ENCODE data around the gene DNAJB11. TPM values are rescaled to one million over a fixed set of nuclear protein-coding genes. Genes with fewer than 3 reads are reported as not detected.
"Not testable (repeated sequence)": the region's sequence is repeated elsewhere in the genome, so short reads cannot be mapped to it uniquely, and the experiment has no call there.

DNAJB11 gene
- total and polyA plus RNA-seq, 2 experiments from 2014 or later = 65.9 to 102 TPM

GRCh38 chr3:186630950-186631641 is 60.6 kb downstream of the DNAJB11 start:
- no peaks in the 10 kb centered on the region for H3K36me3 ChIP-seq (ENCODE audit: low read depth)
- H3K9me3 ChIP-seq (ENCODE audit: low read depth) = no peaks in the 10 kb centered on the region

DNA sequence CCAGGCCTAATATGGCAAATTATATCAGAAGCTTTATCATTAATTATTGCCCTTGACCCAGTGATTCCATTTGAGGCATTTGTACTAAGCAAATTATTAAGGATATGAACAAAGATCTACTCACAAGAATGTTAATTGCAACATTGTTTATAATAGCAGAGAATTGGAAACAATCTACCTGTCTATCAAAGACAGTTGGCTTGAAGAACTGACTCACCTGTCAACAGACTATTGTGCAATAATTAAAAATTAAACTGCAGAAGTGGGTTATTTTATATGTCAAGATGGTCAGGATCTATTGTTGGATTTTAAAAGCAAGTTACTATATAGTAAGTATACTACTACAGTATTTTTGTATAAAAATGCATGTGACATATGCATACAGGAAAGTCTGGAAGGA is 63.0 kb downstream of the DNAJB11 start:
- H2AFZ ChIP-seq = no peak overlapping the region
- no peak for DNase-seq
- in situ Hi-C loops (cut with MboI) = no loop called here
- H3K9me3 ChIP-seq (ENCODE audit: low read depth) = no peaks in the 10 kb centered on the region
- no peaks in the 10 kb centered on the region for H3F3A ChIP-seq (ENCODE audit: insufficient read depth)
- no peak overlapping the region for H3K4me2 ChIP-seq (ENCODE audit: unreplicated experiment)
- TF ChIP-seq EZH2phosphoT487 (IDR thresholded peaks at IDR 0.05; ENCODE audit: insufficient read depth, low read depth) (no peak), EZH2 (IDR thresholded peaks at IDR 0.05; ENCODE audit: insufficient read depth, poor library complexity, severe bottlenecking) (no peak)
- H4K20me1 ChIP-seq (ENCODE audit: insufficient read depth) = no peaks in the 10 kb centered on the region
- no peak overlapping the region for H3K27ac ChIP-seq
- H3K79me2 ChIP-seq (ENCODE audit: insufficient read depth) = no peaks in the 10 kb centered on the region
- no peaks in the 10 kb centered on the region for H3K9me2 ChIP-seq (ENCODE audit: insufficient read depth)
- H3K27me3 ChIP-seq (replicated peaks; ENCODE audit: insufficient read depth) = peaks cover 18% of the 10 kb centered on the region; the same call in 1 of the 2 replicates
- H3K4me1 ChIP-seq (ENCODE audit: insufficient read depth) = no peaks in the 10 kb centered on the region
- H3K4me3 ChIP-seq = no peak overlapping the region
- no peak overlapping the region for H3K9ac ChIP-seq
- no peaks in the 10 kb centered on the region for H3K36me3 ChIP-seq (ENCODE audit: low read depth)

More at GRCh38 chr3:186630950-186631641, 60.6 kb downstream of the DNAJB11 start:
- Histone ChIP-seq H3K9me2 (ENCODE audit: insufficient read depth) (no peaks in the 10 kb centered on the region), H3K9ac (no peak overlapping the region), H3F3A (ENCODE audit: insufficient read depth) (no peaks in the 10 kb centered on the region), H3K27me3 (replicated peaks; ENCODE audit: insufficient read depth) (peaks cover 7% of the 10 kb centered on the region; the same call in 1 of the 2 replicates), H3K27ac (no peak overlapping the region), H3K4me2 (ENCODE audit: unreplicated experiment) (no peak overlapping the region), H3K4me1 (ENCODE audit: insufficient read depth) (no peaks in the 10 kb centered on the region), H3K4me3 (no peak overlapping the region), H2AFZ (no peak overlapping the region), H4K20me1 (ENCODE audit: insufficient read depth) (no peaks in the 10 kb centered on the region), H3K79me2 (ENCODE audit: insufficient read depth) (no peaks in the 10 kb centered on the region)
- WGBS, 2 experiments (ENCODE audit: low coverage in 1 of 2, low lambda C conversion rate in 2 of 2, missing lambda C conversion rate in 2 of 2) = 17 to 21% methylated on average over 6 of the region's 6 CpGs
- no peak for DNase-seq
- in situ Hi-C loops (cut with MboI) = no loop called here
- no peak for TF ChIP-seq EZH2 (IDR thresholded peaks at IDR 0.05; ENCODE audit: insufficient read depth, poor library complexity, severe bottlenecking)
- TF ChIP-seq EZH2phosphoT487 (IDR thresholded peaks at IDR 0.05; ENCODE audit: insufficient read depth, low read depth) = no peak

DNA sequence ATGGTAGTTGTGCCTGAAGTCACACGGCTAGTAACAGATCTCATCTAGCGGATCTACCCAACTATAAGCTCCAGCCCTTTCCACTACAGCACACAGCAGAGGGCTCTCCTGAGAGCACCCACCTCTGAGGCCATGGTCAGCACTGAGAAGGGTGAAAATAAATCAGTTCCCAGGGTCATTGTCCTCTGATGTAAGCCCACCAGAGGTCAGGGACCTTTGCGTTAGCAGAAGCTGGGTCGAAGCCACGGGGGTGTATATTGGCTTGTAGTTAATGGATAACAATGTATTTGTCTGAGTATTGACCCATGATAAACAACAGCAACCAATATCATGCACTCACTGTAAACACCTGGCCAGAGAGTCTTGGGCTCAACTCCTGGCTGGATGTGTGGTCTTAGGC is 63.7 kb downstream of the DNAJB11 start:
- H3K9me2 ChIP-seq (ENCODE audit: insufficient read depth); DNase-seq; H3K4me1 ChIP-seq (ENCODE audit: insufficient read depth); in situ Hi-C loops (cut with MboI); H3K9me3 ChIP-seq (ENCODE audit: low read depth); H2AFZ ChIP-seq; H3K4me2 ChIP-seq (ENCODE audit: unreplicated experiment); H4K20me1 ChIP-seq (ENCODE audit: insufficient read depth); H3K27ac ChIP-seq; H3K36me3 ChIP-seq (ENCODE audit: low read depth); H3F3A ChIP-seq (ENCODE audit: insufficient read depth); H3K9ac ChIP-seq; H3K79me2 ChIP-seq (ENCODE audit: insufficient read depth); H3K4me3 ChIP-seq: not testable (repeated sequence)
- peaks cover 21% of the 10 kb centered on the region; the same call in 1 of the 2 replicates for H3K27me3 ChIP-seq (replicated peaks; ENCODE audit: insufficient read depth)
- WGBS, 2 experiments (ENCODE audit: low coverage in 1 of 2, low lambda C conversion rate in 2 of 2, missing lambda C conversion rate in 2 of 2) = 65 to 70% methylated on average over 5 of the region's 5 CpGs

Small RNAs within 50 kb of the gene (small RNA-seq; reads per million reads assigned to genes)
- not detected for gene RF00017 (ENCODE audit: low read depth, low replicate concordance)

Other genes with a start within 250 kb of the DNAJB11 start
- gene DGKG, start 208.5 kb upstream of the DNAJB11 start, total RNA-seq (2014; rRNA removed; shearing (Covaris generic)) = 0.38 TPM in 1 of 2 replicates, not detected in the other
- not detected in 2 replicates for gene DGKG, start 208.5 kb upstream of the DNAJB11 start, polyA plus RNA-seq (2016; fragmentation: Nextera tagmentation; extraction: Ambion mirVana)
- gene CRYGS, start 26.3 kb upstream of the DNAJB11 start, total RNA-seq (2014; rRNA removed; shearing (Covaris generic)) = 0.63 and 0.76 TPM in 2 replicates
- 0.49 and 1.3 TPM in 2 replicates for gene CRYGS, start 26.3 kb upstream of the DNAJB11 start, polyA plus RNA-seq (2016; fragmentation: Nextera tagmentation; extraction: Ambion mirVana)
- 14.6 and 17.7 TPM in 2 replicates for gene TBCCD1, start 3.4 kb upstream of the DNAJB11 start, total RNA-seq (2014; rRNA removed; shearing (Covaris generic))
- 15.6 and 16.3 TPM in 2 replicates for gene TBCCD1, start 3.4 kb upstream of the DNAJB11 start, polyA plus RNA-seq (2016; fragmentation: Nextera tagmentation; extraction: Ambion mirVana)
- not detected in 2 replicates for gene AHSG, start 42.3 kb downstream of the DNAJB11 start, total RNA-seq (2014; rRNA removed; shearing (Covaris generic))
- gene AHSG, start 42.3 kb downstream of the DNAJB11 start, polyA plus RNA-seq (2016; fragmentation: Nextera tagmentation; extraction: Ambion mirVana) = not detected in 2 replicates
- not detected in 2 replicates for gene FETUB, start 69.7 kb downstream of the DNAJB11 start, total RNA-seq (2014; rRNA removed; shearing (Covaris generic))
- not detected in 2 replicates for gene FETUB, start 69.7 kb downstream of the DNAJB11 start, polyA plus RNA-seq (2016; fragmentation: Nextera tagmentation; extraction: Ambion mirVana)
- gene HRG, start 95.3 kb downstream of the DNAJB11 start, total RNA-seq (2014; rRNA removed; shearing (Covaris generic)) = not detected in 2 replicates
- gene HRG, start 95.3 kb downstream of the DNAJB11 start, polyA plus RNA-seq (2016; fragmentation: Nextera tagmentation; extraction: Ambion mirVana) = not detected in 2 replicates
- gene KNG1, start 146.6 kb downstream of the DNAJB11 start, total RNA-seq (2014; rRNA removed; shearing (Covaris generic)) = not detected in 2 replicates
- not detected in 2 replicates for gene KNG1, start 146.6 kb downstream of the DNAJB11 start, polyA plus RNA-seq (2016; fragmentation: Nextera tagmentation; extraction: Ambion mirVana)
- 426 and 469 TPM in 2 replicates for gene EIF4A2, start 212.9 kb downstream of the DNAJB11 start, total RNA-seq (2014; rRNA removed; shearing (Covaris generic))
- gene EIF4A2, start 212.9 kb downstream of the DNAJB11 start, polyA plus RNA-seq (2016; fragmentation: Nextera tagmentation; extraction: Ambion mirVana) = 122 TPM in 2 replicates
- 12.0 and 16.2 TPM in 2 replicates for gene RFC4, start 235.8 kb downstream of the DNAJB11 start, total RNA-seq (2014; rRNA removed; shearing (Covaris generic))
- 22.1 and 22.8 TPM in 2 replicates for gene RFC4, start 235.8 kb downstream of the DNAJB11 start, polyA plus RNA-seq (2016; fragmentation: Nextera tagmentation; extraction: Ambion mirVana)

Measured in GM23248 (cell line).